SK-N-SH (cell line): ENCODE results near the gene TTN. TPM values are rescaled to one million over a fixed set of nuclear protein-coding genes. Genes with fewer than 3 reads are reported as not detected.

ENCODE experiments used
- CTCF ChIA-PET: fragments of 300-600, 350-600 bp; formaldehyde crosslinking; extraction: SDS; loops from one replicate; lab custom pipeline; 2021; lab: Yijun Ruan, JAX
- POLR2A ChIA-PET: fragments of 350-600 bp; sonication (Branson Sonifier 250); formaldehyde crosslinking; extraction: SDS; loops from one replicate; lab custom pipeline; 2020; ENCODE audit warnings: antibody characterized with exemption, inconsistent platforms; lab: Yijun Ruan, JAX
- DNase-seq: peaks from one replicate; pipeline ENCODE4 v3.0.0; 2012
- H2AFZ ChIP-seq: fragments of 200-600 bp; sonication (generic); 2 replicates; pipeline ENCODE4 v1.8.1; 2016; ENCODE audit warnings: antibody characterized with exemption, mild to moderate bottlenecking, low read depth
- H3F3A ChIP-seq: fragments of 200-600 bp; sonication (generic); replicated peaks from 2 replicates; pipeline ENCODE3; 2016; ENCODE audit warnings: antibody characterized with exemption, mild to moderate bottlenecking; ENCODE audit not compliant: insufficient read depth
- H3K27ac ChIP-seq, 2 experiments: fragments of 200-500 bp in 1 of 2; fragments of 200-600 bp in 1 of 2; sonication (Bioruptor generic) in 1 of 2; sonication (generic), shearing (Covaris generic) in 1 of 2; 2 replicates each; pipeline versions ENCODE4 v1.5.1 to v1.6.1; 2014 to 2016; ENCODE audit warnings: low read depth in 2 of 2, inconsistent platforms in 1 of 2, low read length in 1 of 2, mild to moderate bottlenecking in 1 of 2, mixed read lengths in 1 of 2
- H3K27me3 ChIP-seq: fragments of 200-600 bp; sonication (generic), shearing (Covaris generic); 2 replicates; pipeline ENCODE4 v1.6.1; 2016; ENCODE audit warnings: mixed run types; ENCODE audit not compliant: insufficient read depth
- H3K36me3 ChIP-seq, 2 experiments: fragments of 200-500 bp in 1 of 2; fragments of 200-600 bp in 1 of 2; sonication (Bioruptor generic) in 1 of 2; sonication (generic) in 1 of 2; replicated peaks in 1 of 2; 2 replicates each; pipeline versions ENCODE3 to v1.5.1; 2014 to 2016; ENCODE audit warnings: low read length in 1 of 2, mild to moderate bottlenecking in 1 of 2; ENCODE audit not compliant: insufficient read depth in 2 of 2, control insufficient read depth in 1 of 2
- H3K4me1 ChIP-seq, 2 experiments: fragments of 200-500 bp in 1 of 2; fragments of 200-600 bp in 1 of 2; sonication (Bioruptor generic) in 1 of 2; sonication (generic), shearing (Covaris generic) in 1 of 2; 2 replicates each; pipeline versions ENCODE4 v1.5.1 to v1.6.1; 2014 to 2016; ENCODE audit warnings: low read depth in 1 of 2, low read length in 1 of 2, mixed run types in 1 of 2; ENCODE audit not compliant: insufficient read depth in 2 of 2, control insufficient read depth in 1 of 2
- H3K4me2 ChIP-seq: fragments of 200-600 bp; sonication (generic), shearing (Covaris generic); 2 replicates; pipeline ENCODE4 v1.6.1; 2017; ENCODE audit warnings: mixed run types
- H3K4me3 ChIP-seq, 2 experiments: fragments of 200-500 bp in 1 of 2; fragments of 200-600 bp in 1 of 2; sonication (Bioruptor generic) in 1 of 2; sonication (generic), shearing (Covaris generic) in 1 of 2; 2 replicates each; pipeline versions ENCODE4 v1.5.1 to v1.8.1; 2014 to 2016; ENCODE audit warnings: low read depth in 2 of 2, inconsistent platforms in 1 of 2, low read length in 1 of 2, mild to moderate bottlenecking in 1 of 2, mixed read lengths in 1 of 2, moderate library complexity in 1 of 2
- H3K79me2 ChIP-seq: fragments of 200-600 bp; sonication (generic); 2 replicates; pipeline ENCODE4 v1.8.1; 2017; ENCODE audit warnings: mild to moderate bottlenecking; ENCODE audit not compliant: insufficient read depth
- H3K9ac ChIP-seq: fragments of 200-600 bp; sonication (generic); 2 replicates; pipeline ENCODE4 v1.6.1; 2017; ENCODE audit warnings: mixed run types
- H3K9me2 ChIP-seq: fragments of 200-600 bp; sonication (generic); 2 replicates; pipeline ENCODE4 v1.6.1; 2017; ENCODE audit warnings: mixed run types
- H3K9me3 ChIP-seq: fragments of 200-600 bp; sonication (generic); 2 replicates; pipeline ENCODE4 v1.6.1; 2017; ENCODE audit warnings: mixed run types, mild to moderate bottlenecking, moderate library complexity
- H4K20me1 ChIP-seq: fragments of 200-600 bp; sonication (generic); 2 replicates; pipeline ENCODE4 v1.6.1; 2017; ENCODE audit warnings: mild to moderate bottlenecking, mixed run types; ENCODE audit not compliant: insufficient read depth
- CTCF ChIP-seq: fragments of 200-600 bp; sonication (generic); IDR thresholded peaks from 2 replicates; pipeline ENCODE4 v1.6.1; 2017; ENCODE audit warnings: antibody characterized with exemption, mild to moderate bottlenecking, moderate library complexity
- ELF1 ChIP-seq: IDR thresholded peaks from 2 replicates; pipeline ENCODE4 v1.4.0; 2012
- EZH2phosphoT487 ChIP-seq: fragments of 200-600 bp; sonication (generic); IDR thresholded peaks from 2 replicates; pipeline ENCODE4 v1.6.1; 2017; ENCODE audit warnings: low read depth, mixed run types, mild to moderate bottlenecking, antibody characterized with exemption, moderate library complexity, borderline replicate concordance
- FOSL2 ChIP-seq: IDR thresholded peaks from 2 replicates; pipeline ENCODE4 v1.4.0; 2012; ENCODE audit warnings: low read depth, mild to moderate bottlenecking, moderate library complexity, borderline replicate concordance
- GATA2 ChIP-seq: sonication (generic); formaldehyde crosslinking; IDR thresholded peaks from 2 replicates; pipeline ENCODE4 v1.5.0; 2020; ENCODE audit warnings: mild to moderate bottlenecking, missing genetic modification reagents
- JUND ChIP-seq: IDR thresholded peaks from 2 replicates; pipeline ENCODE4 v1.4.0; 2012
- NFIC ChIP-seq: IDR thresholded peaks from 2 replicates; pipeline ENCODE4 v1.4.0; 2012; ENCODE audit warnings: borderline replicate concordance
- POLR2AphosphoS5 ChIP-seq: IDR thresholded peaks from 2 replicates; pipeline ENCODE4 v1.6.1; 2012; ENCODE audit warnings: low read depth, low read length
- RAD21 ChIP-seq: IDR thresholded peaks from 2 replicates; pipeline ENCODE4 v1.6.1; 2012; ENCODE audit warnings: mild to moderate bottlenecking, low read length
- RCOR1 ChIP-seq: fragments of 150-350 bp; IDR thresholded peaks from 2 replicates; pipeline ENCODE4 v1.6.1; 2017; ENCODE audit warnings: antibody characterized with exemption, low read length
- SIN3A ChIP-seq: IDR thresholded peaks from 2 replicates; pipeline ENCODE4 v1.6.1; 2012; ENCODE audit warnings: low read depth, mild to moderate bottlenecking, low read length, moderate library complexity, borderline replicate concordance
- SMC3 ChIP-seq: IDR thresholded peaks from 2 replicates; pipeline ENCODE4 v1.6.1; 2012; ENCODE audit warnings: low read depth, low read length, improper control_type of control experiment
- TEAD4 ChIP-seq: IDR thresholded peaks from 2 replicates; pipeline ENCODE4 v1.4.0; 2012; ENCODE audit warnings: mild to moderate bottlenecking, borderline replicate concordance; ENCODE audit not compliant: insufficient read depth
- YY1 ChIP-seq: IDR thresholded peaks from 2 replicates; pipeline ENCODE4 v1.4.0; 2012; ENCODE audit warnings: low read depth, mild to moderate bottlenecking
- WGBS: methylation state at CpG from one replicate; pipeline ENCODE4 v1.1.6; 2017; ENCODE audit warnings: low lambda C conversion rate; 5-methylcytosine and 5-hydroxymethylcytosine counted together
- polyA plus RNA-seq, 3 experiments: library from polyadenylated mRNA; depleted of rRNA; stranded (reverse); fragments of >200 nt; gene quantifications; 2 replicates each; pipeline ENCODE4 v1.2.3, GENCODE V29; 2012
- TF ChIP-seq, protein P1 (sequence below): IDR thresholded peaks from 2 replicates; pipeline ENCODE4 v1.4.0; 2012; ENCODE audit warnings: low read depth
- TF ChIP-seq, protein P2 (sequence below): fragments of 150-350 bp; IDR thresholded peaks from 2 replicates; pipeline ENCODE4 v1.6.1; 2016; ENCODE audit warnings: mild to moderate bottlenecking, low read depth, low read length
- TF ChIP-seq, protein P3 (sequence below): fragments of 150-350 bp; IDR thresholded peaks from 2 replicates; pipeline ENCODE4 v1.6.1; 2017; ENCODE audit warnings: antibody characterized with exemption, low read length, low read depth, borderline replicate concordance
- TF ChIP-seq, protein P4 (sequence below): IDR thresholded peaks from 2 replicates; pipeline ENCODE4 v1.4.0; 2012; ENCODE audit warnings: low read depth, borderline replicate concordance

The TTN gene
- polyA plus RNA-seq, 1 of the 3 experiments (the other 2 are of a cell fraction), result 0.08 TPM

DNA sequence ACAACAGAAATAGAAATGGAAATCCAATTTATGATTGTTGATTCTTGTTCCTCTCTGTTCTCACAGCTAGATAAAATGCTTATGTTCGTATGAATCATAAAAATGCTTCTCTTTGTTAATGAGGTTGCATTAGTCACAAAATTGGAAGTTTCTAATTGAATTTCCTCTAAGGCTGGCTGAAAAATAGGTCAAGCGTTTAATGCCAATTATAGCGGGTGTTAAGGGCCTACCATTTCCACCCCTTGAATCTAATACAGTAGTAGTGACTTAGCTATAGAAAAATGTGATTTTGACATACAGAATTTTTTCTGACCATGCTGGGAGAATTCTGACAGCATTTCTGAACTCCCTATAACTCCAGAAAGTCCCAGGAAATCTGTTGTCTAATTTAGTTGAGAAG is 107.1 kb downstream of the TTN start:
- Histone ChIP-seq H3K4me1 (no peaks in the 10 kb centered on the region), H4K20me1 (no peaks in the 10 kb centered on the region), H3K4me3 (no peak overlapping the region), H3K9me3 (no peaks in the 10 kb centered on the region), H3K27me3 (no peaks in the 10 kb centered on the region), H3K36me3 (no peaks in the 10 kb centered on the region), H2AFZ (no peak overlapping the region), H3K4me2 (no peak overlapping the region), H3K9me2 (no peaks in the 10 kb centered on the region), H3F3A (no peaks in the 10 kb centered on the region), H3K27ac (no peak overlapping the region), H3K9ac (no peak overlapping the region), H3K79me2 (no peaks in the 10 kb centered on the region)
- no peak for DNase-seq
- POLR2A ChIA-PET, result no interaction called here
- CTCF ChIA-PET, result interaction anchor here (0.6 to 2.6 kb wide), 28 partner anchors 8 to 227 kb away, joined by 3 to 27 read pairs (median 4); no protein-coding TSS in a partner anchor
- 48% methylated on average over 3 of the region's 3 CpGs for WGBS
- TF ChIP-seq TEAD4, result no peak
- TF ChIP-seq ELF1, result no peak
- TF ChIP-seq RAD21, result no peak
- TF ChIP-seq, protein P1, sequence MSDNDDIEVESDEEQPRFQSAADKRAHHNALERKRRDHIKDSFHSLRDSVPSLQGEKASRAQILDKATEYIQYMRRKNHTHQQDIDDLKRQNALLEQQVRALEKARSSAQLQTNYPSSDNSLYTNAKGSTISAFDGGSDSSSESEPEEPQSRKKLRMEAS, result no peak
- no peak for TF ChIP-seq YY1
- no peak for TF ChIP-seq SMC3
- no peak for TF ChIP-seq SIN3A
- no peak for TF ChIP-seq EZH2phosphoT487
- TF ChIP-seq, protein P2, sequence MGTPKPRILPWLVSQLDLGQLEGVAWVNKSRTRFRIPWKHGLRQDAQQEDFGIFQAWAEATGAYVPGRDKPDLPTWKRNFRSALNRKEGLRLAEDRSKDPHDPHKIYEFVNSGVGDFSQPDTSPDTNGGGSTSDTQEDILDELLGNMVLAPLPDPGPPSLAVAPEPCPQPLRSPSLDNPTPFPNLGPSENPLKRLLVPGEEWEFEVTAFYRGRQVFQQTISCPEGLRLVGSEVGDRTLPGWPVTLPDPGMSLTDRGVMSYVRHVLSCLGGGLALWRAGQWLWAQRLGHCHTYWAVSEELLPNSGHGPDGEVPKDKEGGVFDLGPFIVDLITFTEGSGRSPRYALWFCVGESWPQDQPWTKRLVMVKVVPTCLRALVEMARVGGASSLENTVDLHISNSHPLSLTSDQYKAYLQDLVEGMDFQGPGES, result no peak
- TF ChIP-seq, protein P3, sequence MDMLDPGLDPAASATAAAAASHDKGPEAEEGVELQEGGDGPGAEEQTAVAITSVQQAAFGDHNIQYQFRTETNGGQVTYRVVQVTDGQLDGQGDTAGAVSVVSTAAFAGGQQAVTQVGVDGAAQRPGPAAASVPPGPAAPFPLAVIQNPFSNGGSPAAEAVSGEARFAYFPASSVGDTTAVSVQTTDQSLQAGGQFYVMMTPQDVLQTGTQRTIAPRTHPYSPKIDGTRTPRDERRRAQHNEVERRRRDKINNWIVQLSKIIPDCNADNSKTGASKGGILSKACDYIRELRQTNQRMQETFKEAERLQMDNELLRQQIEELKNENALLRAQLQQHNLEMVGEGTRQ, result no peak
- TF ChIP-seq RCOR1, result no peak
- TF ChIP-seq FOSL2, result no peak
- no peak for TF ChIP-seq NFIC
- no peak for TF ChIP-seq JUND
- TF ChIP-seq POLR2AphosphoS5, result no peak
- no peak for TF ChIP-seq GATA2 (CRISPR knock-in tag)
- TF ChIP-seq, protein P4, sequence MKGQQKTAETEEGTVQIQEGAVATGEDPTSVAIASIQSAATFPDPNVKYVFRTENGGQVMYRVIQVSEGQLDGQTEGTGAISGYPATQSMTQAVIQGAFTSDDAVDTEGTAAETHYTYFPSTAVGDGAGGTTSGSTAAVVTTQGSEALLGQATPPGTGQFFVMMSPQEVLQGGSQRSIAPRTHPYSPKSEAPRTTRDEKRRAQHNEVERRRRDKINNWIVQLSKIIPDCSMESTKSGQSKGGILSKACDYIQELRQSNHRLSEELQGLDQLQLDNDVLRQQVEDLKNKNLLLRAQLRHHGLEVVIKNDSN, result no peak
- no peak for TF ChIP-seq CTCF
